Amniotic stem cell (primary cell): Measurements from ENCODE around the gene TTLL6.
"Not testable (repeated sequence)": the region's sequence is repeated elsewhere in the genome, so short reads cannot be mapped to it uniquely, and the experiment has no call there.

Source experiments
- DNase-seq: peaks from one replicate; lab custom pipeline; 2025; lab: John Stamatoyannopoulos, UW

Gene TTLL6

GRCh38 chr17:48816774-48817590 lies at the start of gene TTLL6:
Gene TTLL6, minus strand, starts transcription at chr17:48817229. Its CDS starts 157 bp downstream, at chr17:48817072.
- DNase-seq = no peak

- DNase-seq = no peak
Observed at GRCh38 chr17:48860456-48860855, 43.4 kb upstream of the TTLL6 start.

- no peak for DNase-seq
Observed at GRCh38 chr17:48860034-48860433, 43.0 kb upstream of the TTLL6 start.

GRCh38 chr17:48856122-48856821 lies 39.2 kb upstream of the TTLL6 start:
- DNase-seq = no peak

GRCh38 chr17:48854774-48855476 lies 37.9 kb upstream of the TTLL6 start:
- no peak for DNase-seq

GRCh38 chr17:48850792-48851323 lies 33.8 kb upstream of the TTLL6 start:
- DNase-seq = no peak

- no peak for DNase-seq
Observed at GRCh38 chr17:48843187-48843900, 26.3 kb upstream of the TTLL6 start.

GRCh38 chr17:48842746-48843145 lies 25.7 kb upstream of the TTLL6 start:
- no peak for DNase-seq

- DNase-seq = no peak
Observed at GRCh38 chr17:48841395-48841831, 24.4 kb upstream of the TTLL6 start.

GRCh38 chr17:48840441-48840840 lies 23.4 kb upstream of the TTLL6 start:
- DNase-seq = no peak

GRCh38 chr17:48837458-48837857 lies 20.4 kb upstream of the TTLL6 start:
- DNase-seq = not testable (repeated sequence)

- DNase-seq = no peak
Observed at GRCh38 chr17:48835971-48836370, 18.9 kb upstream of the TTLL6 start.

GRCh38 chr17:48834973-48835372 lies 17.9 kb upstream of the TTLL6 start:
- no peak for DNase-seq

GRCh38 chr17:48831549-48831883 lies 14.5 kb upstream of the TTLL6 start:
- DNase-seq = no peak

- peak; percentile 86 for DNase-seq
Observed at GRCh38 chr17:48830840-48831548, 14.0 kb upstream of the TTLL6 start, which contains the start of gene CALCOCO2. Gene CALCOCO2, plus strand, starts transcription at chr17:48831035. Its CDS starts 10,673 bp downstream, at chr17:48841708.

GRCh38 chr17:48825446-48826381 lies 8.7 kb upstream of the TTLL6 start:
- no peak for DNase-seq

- DNase-seq = not testable (repeated sequence)
Observed at GRCh38 chr17:48820936-48821335, 3.9 kb upstream of the TTLL6 start.

GRCh38 chr17:48819466-48819865 lies 2.4 kb upstream of the TTLL6 start:
- DNase-seq = no peak

GRCh38 chr17:48818361-48818841 lies 1.4 kb upstream of the TTLL6 start:
- no peak for DNase-seq

GRCh38 chr17:48816438-48816773 lies 623 bp downstream of the TTLL6 start:
- DNase-seq = no peak
